AG10803 (cell line): ENCODE measurements around the gene MGMT.

Experiments used
- DNase-seq: peaks from one replicate; pipeline ENCODE4 v3.0.0; 2010; ENCODE audit warnings: low read depth
- H3K4me3 ChIP-seq: 2 replicates; pipeline ENCODE4 v1.5.1; 2011; ENCODE audit warnings: mild to moderate bottlenecking, low read length, control low read depth
- CTCF ChIP-seq: conservative IDR thresholded peaks from 2 replicates; pipeline ENCODE4 v1.5.1; 2011; ENCODE audit warnings: mild to moderate bottlenecking, low read length, control low read depth, inconsistent platforms

Gene MGMT

GRCh38 chr10:129744134-129745111 lies 277.4 kb downstream of the MGMT start:
- no peak for DNase-seq
- H3K4me3 ChIP-seq, result no peak overlapping the region
- TF ChIP-seq CTCF, result no peak

- no peak overlapping the region for H3K4me3 ChIP-seq
- DNase-seq, result no peak
- TF ChIP-seq CTCF, result no peak
Observed at GRCh38 chr10:129745186-129745750, 278.2 kb downstream of the MGMT start.

GRCh38 chr10:129754211-129755050 lies 287.4 kb downstream of the MGMT start:
- H3K4me3 ChIP-seq, result no peak overlapping the region
- no peak for DNase-seq
- TF ChIP-seq CTCF, result no peak

- no peak for DNase-seq
- TF ChIP-seq CTCF, result no peak
- H3K4me3 ChIP-seq, result no peak overlapping the region
Observed at GRCh38 chr10:129755158-129755591, 288.1 kb downstream of the MGMT start.

GRCh38 chr10:129755621-129756020 lies 288.6 kb downstream of the MGMT start:
- no peak for TF ChIP-seq CTCF
- no peak for DNase-seq
- H3K4me3 ChIP-seq, result no peak overlapping the region

GRCh38 chr10:129756912-129757901 lies 290.2 kb downstream of the MGMT start:
- DNase-seq, result peak; percentile 8
- no peak for TF ChIP-seq CTCF
- no peak overlapping the region for H3K4me3 ChIP-seq
